Stimulated activated naive B cell treated with anti-CD40 and anti-IgM and Interleukin-4, amounts not matched to agents 10 μg/mL and 1 μg/mL and 100 μg/mL, for 72 hours (primary cell): ENCODE measurements around the gene HEBP1.
"Not testable (repeated sequence)": the region's sequence is repeated elsewhere in the genome, so short reads cannot be mapped to it uniquely, and the experiment has no call there.

Experiments used
- ATAC-seq, 2 donors: fragments of 150-1000 bp; cut with Tn5 transposase; replicated peaks; 2 replicates each; pipeline ENCODE4 v1.10.0; 2021; ENCODE audit warnings: moderate library complexity in 1 of 2
- DNase-seq: peaks from one replicate; pipeline ENCODE4 v3.0.0; 2021
- H3K27ac Mint-ChIP-seq: one replicate; pipeline ENCODE4 v1.8.0; 2022; ENCODE audit warnings: mild to moderate bottlenecking, mixed read lengths
- H3K27me3 Mint-ChIP-seq, 2 donors: one replicate each; pipeline ENCODE4 v1.8.0; 2022; ENCODE audit warnings: mixed read lengths in 2 of 2
- H3K36me3 Mint-ChIP-seq, 2 donors: one replicate each; pipeline ENCODE4 v1.8.0; 2022; ENCODE audit warnings: mixed read lengths in 2 of 2, mild to moderate bottlenecking in 1 of 2
- H3K4me1 Mint-ChIP-seq, 2 donors: one replicate each; pipeline ENCODE4 v1.8.0; 2022; ENCODE audit warnings: mixed read lengths in 2 of 2, mild to moderate bottlenecking in 1 of 2
- H3K4me3 Mint-ChIP-seq, 2 donors: one replicate each; pipeline ENCODE4 v1.8.0; 2022; ENCODE audit warnings: mild to moderate bottlenecking in 2 of 2, mixed read lengths in 2 of 2, moderate library complexity in 1 of 2
- H3K9me3 Mint-ChIP-seq, 2 donors: one replicate each; pipeline ENCODE4 v1.8.0; 2022; ENCODE audit warnings: mixed read lengths in 2 of 2, mild to moderate bottlenecking in 1 of 2

Gene HEBP1

GRCh38 chr12:12999959-13000615 lies at the start of gene HEBP1:
Gene HEBP1, minus strand, starts transcription at chr12:13000265. Its CDS starts 151 bp downstream, at chr12:13000114.
- H3K27me3 Mint-ChIP-seq: peaks cover 0 to 12% of the 10 kb centered on the region in 2 donors
- no peaks in the 10 kb centered on the region for H3K9me3 Mint-ChIP-seq
- peak; percentile 89 for DNase-seq
- H3K27ac Mint-ChIP-seq: peak within 1 kb of the TSS; percentile 88
- peaks cover 24 to 46% of the 10 kb centered on the region in 2 donors for H3K4me1 Mint-ChIP-seq
- H3K4me3 Mint-ChIP-seq: peak within 1 kb of the TSS; percentile 91 to 93
- peak; percentile 87 to 93 for ATAC-seq
- H3K36me3 Mint-ChIP-seq: no peaks in the 10 kb centered on the region

- no peaks in the 10 kb centered on the region for H3K27me3 Mint-ChIP-seq
- no peak overlapping the region for H3K27ac Mint-ChIP-seq
- ATAC-seq: no peak
- peaks cover 4 to 18% of the 10 kb centered on the region in 2 donors for H3K4me1 Mint-ChIP-seq
- H3K4me3 Mint-ChIP-seq: no peak overlapping the region
- no peak for DNase-seq
- peaks cover 6 to 11% of the 10 kb centered on the region in 2 donors for H3K36me3 Mint-ChIP-seq
- H3K9me3 Mint-ChIP-seq: peaks cover 8 to 9% of the 10 kb centered on the region in 2 donors
Observed at GRCh38 chr12:13049816-13050215, 49.8 kb upstream of the HEBP1 start.

GRCh38 chr12:13046964-13047363 lies 46.9 kb upstream of the HEBP1 start:
- Mint-ChIP-seq H3K4me3 (no peak overlapping the region), H3K36me3 (no peaks in the 10 kb centered on the region), H3K27me3 (no peaks in the 10 kb centered on the region), H3K9me3 (no peaks in the 10 kb centered on the region), H3K27ac (no peak overlapping the region), H3K4me1 (peaks cover 7 to 25% of the 10 kb centered on the region in 2 donors)
- DNase-seq: no peak
- ATAC-seq: peak in 1 of 2 donors; percentile 35

GRCh38 chr12:13045816-13046215 lies 45.8 kb upstream of the HEBP1 start:
- DNase-seq (no peak), ATAC-seq (no peak)
- Mint-ChIP-seq H3K36me3 (no peaks in the 10 kb centered on the region), H3K4me1 (peaks cover 5 to 25% of the 10 kb centered on the region in 2 donors), H3K4me3 (no peak overlapping the region), H3K9me3 (no peaks in the 10 kb centered on the region), H3K27ac (no peak overlapping the region), H3K27me3 (no peaks in the 10 kb centered on the region)

- ATAC-seq: no peak
- H3K36me3 Mint-ChIP-seq: no peaks in the 10 kb centered on the region
- no peak for DNase-seq
- no peaks in the 10 kb centered on the region for H3K9me3 Mint-ChIP-seq
- H3K27ac Mint-ChIP-seq: peak overlapping the region; percentile 31
- peaks cover 4 to 27% of the 10 kb centered on the region in 2 donors for H3K4me1 Mint-ChIP-seq
- peak overlapping the region; percentile 90 to 93 for H3K4me3 Mint-ChIP-seq
- H3K27me3 Mint-ChIP-seq: no peaks in the 10 kb centered on the region
Observed at GRCh38 chr12:13044906-13045299, 44.8 kb upstream of the HEBP1 start.

GRCh38 chr12:13044002-13044905 lies 44.2 kb upstream of the HEBP1 start, which contains the start of gene FAM234B:
Gene FAM234B, plus strand, starts transcription at chr12:13044381. Its CDS starts 23 bp downstream, at chr12:13044404.
- no peaks in the 10 kb centered on the region for H3K36me3 Mint-ChIP-seq
- peaks cover 10 to 30% of the 10 kb centered on the region in 2 donors for H3K4me1 Mint-ChIP-seq
- no peaks in the 10 kb centered on the region for H3K27me3 Mint-ChIP-seq
- peak; percentile 96 for ATAC-seq
- peak; percentile 55 for DNase-seq
- peak within 1 kb of the TSS; percentile 90 to 93 for H3K4me3 Mint-ChIP-seq
- no peaks in the 10 kb centered on the region for H3K9me3 Mint-ChIP-seq
- peak within 1 kb of the TSS; percentile 83 for H3K27ac Mint-ChIP-seq

- no peak for DNase-seq
- Mint-ChIP-seq H3K36me3 (no peaks in the 10 kb centered on the region), H3K9me3 (no peaks in the 10 kb centered on the region), H3K4me1 (peaks cover 13 to 37% of the 10 kb centered on the region in 2 donors), H3K27ac (no peak overlapping the region), H3K4me3 (no peak overlapping the region), H3K27me3 (no peaks in the 10 kb centered on the region)
- ATAC-seq: no peak
Observed at GRCh38 chr12:13042666-13043230, 42.7 kb upstream of the HEBP1 start.

GRCh38 chr12:13041224-13041623 lies 41.2 kb upstream of the HEBP1 start:
- DNase-seq (no peak), ATAC-seq (no peak)
- H3K9me3 Mint-ChIP-seq: no peaks in the 10 kb centered on the region
- H3K4me1 Mint-ChIP-seq: peaks cover 13 to 37% of the 10 kb centered on the region in 2 donors
- H3K36me3 Mint-ChIP-seq: no peaks in the 10 kb centered on the region
- H3K4me3 Mint-ChIP-seq: no peak overlapping the region
- H3K27me3 Mint-ChIP-seq: no peaks in the 10 kb centered on the region
- no peak overlapping the region for H3K27ac Mint-ChIP-seq

GRCh38 chr12:13039328-13039956 lies 39.4 kb upstream of the HEBP1 start:
- H3K4me3 Mint-ChIP-seq: no peak overlapping the region

GRCh38 chr12:13038491-13039161 lies 38.6 kb upstream of the HEBP1 start:
- ATAC-seq (no peak), DNase-seq (no peak)
- Mint-ChIP-seq H3K36me3 (no peaks in the 10 kb centered on the region), H3K4me3 (no peak overlapping the region), H3K27ac (no peak overlapping the region), H3K4me1 (peaks cover 10 to 22% of the 10 kb centered on the region in 2 donors), H3K9me3 (no peaks in the 10 kb centered on the region), H3K27me3 (no peaks in the 10 kb centered on the region)

More at GRCh38 chr12:13039328-13039956, 39.4 kb upstream of the HEBP1 start:
- H3K4me1 Mint-ChIP-seq: peaks cover 13 to 26% of the 10 kb centered on the region in 2 donors
- H3K27me3 Mint-ChIP-seq: no peaks in the 10 kb centered on the region
- no peaks in the 10 kb centered on the region for H3K36me3 Mint-ChIP-seq
- DNase-seq (no peak), ATAC-seq (peak; percentile 32)
- no peaks in the 10 kb centered on the region for H3K9me3 Mint-ChIP-seq
- no peak overlapping the region for H3K27ac Mint-ChIP-seq

- peaks cover 10 to 22% of the 10 kb centered on the region in 2 donors for H3K4me1 Mint-ChIP-seq
- H3K27ac Mint-ChIP-seq: no peak overlapping the region
- no peak overlapping the region for H3K4me3 Mint-ChIP-seq
- no peak for DNase-seq
- no peaks in the 10 kb centered on the region for H3K27me3 Mint-ChIP-seq
- H3K36me3 Mint-ChIP-seq: no peaks in the 10 kb centered on the region
- H3K9me3 Mint-ChIP-seq: no peaks in the 10 kb centered on the region
- no peak for ATAC-seq
Observed at GRCh38 chr12:13036881-13037280, 36.8 kb upstream of the HEBP1 start.

- not testable (repeated sequence) for ATAC-seq, H3K27me3 Mint-ChIP-seq, DNase-seq, H3K4me3 Mint-ChIP-seq, H3K27ac Mint-ChIP-seq, H3K9me3 Mint-ChIP-seq, H3K36me3 Mint-ChIP-seq
- peaks cover 10 to 18% of the 10 kb centered on the region in 2 donors for H3K4me1 Mint-ChIP-seq
Observed at GRCh38 chr12:13035335-13035734, 35.3 kb upstream of the HEBP1 start.

GRCh38 chr12:13033476-13033875 lies 33.4 kb upstream of the HEBP1 start:
- Mint-ChIP-seq H3K27ac (no peak overlapping the region), H3K4me1 (no peaks in the 10 kb centered on the region), H3K36me3 (no peaks in the 10 kb centered on the region), H3K27me3 (no peaks in the 10 kb centered on the region), H3K4me3 (no peak overlapping the region), H3K9me3 (no peaks in the 10 kb centered on the region)
- ATAC-seq: no peak
- DNase-seq: no peak
